NCI-H524 treated with DMSO at 0.1 percent for 48 hours (cell line): ENCODE data around the gene ZNF804B.

Source experiments
- DNase-seq: peaks from one replicate; lab custom pipeline; 2025; lab: John Stamatoyannopoulos, UW

Gene ZNF804B

DNA sequence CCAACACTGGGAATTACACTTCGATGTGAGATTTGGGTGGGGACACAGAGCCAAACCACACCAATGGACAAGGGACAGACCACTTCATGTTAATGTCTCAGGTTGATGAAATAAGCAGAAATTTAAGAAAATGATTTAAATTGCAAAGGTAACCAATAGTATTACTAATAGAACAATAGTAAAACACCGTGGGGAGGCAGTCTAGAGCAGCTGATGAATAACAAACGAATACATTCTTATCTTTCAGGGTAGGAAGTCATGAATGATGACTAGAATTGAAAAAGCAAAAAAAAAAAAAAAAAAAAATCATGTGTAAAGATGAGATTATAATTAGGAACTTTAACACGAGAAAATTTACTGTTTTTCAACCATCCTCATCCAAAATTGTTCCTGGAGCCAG, 207.9 kb downstream of the ZNF804B start:
- no peak for DNase-seq

DNA sequence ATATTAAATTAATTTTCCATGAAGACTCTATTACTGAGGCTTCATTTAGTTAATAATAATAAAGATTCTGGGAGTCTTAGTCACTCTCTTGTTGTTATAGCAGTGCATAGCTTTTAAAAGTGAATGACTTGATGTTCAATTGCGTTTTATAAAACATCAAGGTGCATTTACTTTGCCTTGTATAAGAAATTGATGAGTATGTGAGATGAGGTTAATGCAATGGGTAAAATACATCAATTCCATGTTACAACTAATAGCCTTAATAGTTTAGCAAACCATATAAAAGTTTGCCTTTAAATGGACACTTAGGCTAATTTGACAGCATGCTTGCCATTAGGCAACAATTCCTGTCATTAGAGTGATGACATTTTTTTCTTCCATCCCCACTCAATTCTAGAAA, 209.7 kb downstream of the ZNF804B start:
- DNase-seq, result no peak

- DNase-seq, result no peak
Measured at GRCh38 chr7:88985295-88985694, 225.8 kb downstream of the ZNF804B start.

GRCh38 chr7:89001306-89001705, 241.8 kb downstream of the ZNF804B start:
- no peak for DNase-seq

DNA sequence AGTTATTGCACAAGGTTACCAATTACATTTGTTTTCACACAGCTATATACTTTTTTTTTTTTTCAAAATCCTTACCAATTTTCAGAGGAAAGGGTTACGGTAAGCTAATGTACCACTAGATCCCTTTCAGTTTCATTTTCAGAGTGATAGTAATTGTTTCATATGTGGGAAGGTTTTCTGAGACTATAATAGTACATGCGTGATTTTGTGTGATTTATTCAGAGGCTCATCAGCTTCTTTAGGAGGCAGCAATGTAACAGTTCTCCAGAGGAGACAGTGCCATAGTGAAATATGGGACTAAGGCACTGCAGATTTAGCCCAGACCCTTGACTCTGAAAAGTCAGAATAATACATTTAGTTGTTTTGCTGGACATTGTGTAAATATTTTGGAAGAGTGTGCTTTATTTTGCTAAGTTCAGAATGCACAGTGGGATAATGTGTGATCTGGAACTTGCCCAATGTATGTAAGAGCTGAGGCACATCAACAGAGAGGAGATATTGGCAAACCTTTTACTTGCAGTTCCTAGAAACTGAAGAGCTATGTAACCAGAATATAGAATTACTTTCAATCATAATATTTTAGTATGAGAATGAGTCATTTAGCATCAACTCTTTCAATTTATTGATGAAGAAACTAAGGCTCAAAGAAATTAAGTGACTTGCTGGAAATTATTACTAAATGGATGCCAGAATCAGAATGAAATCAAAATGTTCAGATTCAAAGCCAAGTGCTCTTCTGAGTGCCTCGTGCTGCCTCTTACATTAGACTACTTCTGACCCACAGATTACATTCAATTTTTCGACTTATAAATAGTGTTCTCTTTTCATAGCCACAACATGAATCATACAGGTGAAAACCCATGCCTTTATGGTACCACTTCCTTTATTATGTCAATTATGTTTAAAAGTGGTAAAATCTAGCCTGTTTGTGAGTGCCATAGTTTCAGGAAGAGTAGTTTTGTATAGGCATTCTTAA, 243.8 kb downstream of the ZNF804B start:
- no peak for DNase-seq

- DNase-seq, result no peak
Measured at GRCh38 chr7:89012016-89012415, 252.5 kb downstream of the ZNF804B start.

DNA sequence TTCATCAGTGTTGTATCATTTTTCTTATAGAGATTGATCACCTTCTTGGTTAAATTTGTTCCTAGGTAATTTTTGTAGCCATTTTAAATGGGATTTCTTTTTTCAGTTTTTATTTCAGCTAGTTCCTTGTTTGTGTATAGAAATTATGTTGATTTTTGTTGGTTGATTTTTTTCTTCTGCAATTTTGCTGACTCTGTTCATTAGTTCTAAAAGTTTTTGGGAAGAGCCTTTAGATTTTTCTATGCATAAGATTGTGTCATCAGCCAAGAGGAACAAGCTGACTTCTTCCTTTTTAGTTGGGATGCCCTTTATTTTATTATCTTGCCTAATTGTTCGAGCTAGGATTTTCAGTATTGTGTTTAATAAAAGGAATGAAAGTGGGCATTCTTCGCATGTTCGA, 258.2 kb downstream of the ZNF804B start:
- no peak for DNase-seq

GRCh38 chr7:89021741-89022140, 262.2 kb downstream of the ZNF804B start:
- no peak for DNase-seq

DNA sequence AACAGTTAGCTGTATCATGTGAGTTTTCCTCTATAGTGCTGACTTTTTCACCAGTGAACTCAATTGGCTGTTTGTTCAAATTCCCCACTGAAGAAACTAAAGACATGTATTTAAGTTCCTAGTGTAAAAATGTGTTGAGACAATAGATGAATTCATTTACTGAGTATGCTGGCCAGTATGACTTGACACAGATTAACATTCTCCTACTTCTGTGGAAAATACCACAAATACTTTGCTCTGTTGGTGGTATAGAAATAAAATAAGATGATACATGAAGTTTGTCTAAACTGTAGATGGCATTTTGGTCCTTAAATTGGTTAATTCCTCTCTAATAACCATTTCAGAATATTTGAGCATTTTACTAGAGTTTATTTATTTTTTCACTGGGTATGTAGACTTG, 263.7 kb downstream of the ZNF804B start:
- no peak for DNase-seq

GRCh38 chr7:89023877-89024276, 264.4 kb downstream of the ZNF804B start:
- no peak for DNase-seq

GRCh38 chr7:89027781-89028180, 268.3 kb downstream of the ZNF804B start:
- no peak for DNase-seq

DNA sequence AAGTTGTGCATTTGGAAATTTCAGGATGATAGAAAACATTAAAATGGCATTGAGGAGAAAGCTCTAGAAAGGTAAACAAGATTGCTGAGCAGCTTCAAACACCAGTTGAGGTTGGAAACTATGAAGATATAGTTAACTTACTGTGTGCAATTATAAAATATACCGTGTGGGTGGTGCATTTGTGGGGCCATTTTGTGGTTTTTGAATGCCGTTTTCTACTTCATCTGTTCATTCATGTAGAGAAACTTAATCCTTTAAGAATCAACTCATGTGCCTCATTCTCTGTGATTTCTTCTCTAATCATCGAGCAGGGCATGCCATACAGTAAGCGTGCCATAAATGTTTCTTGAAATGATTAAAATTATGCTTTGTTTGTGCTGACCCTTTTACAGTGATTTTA, 268.8 kb downstream of the ZNF804B start:
- no peak for DNase-seq

GRCh38 chr7:89029864-89030263, 270.4 kb downstream of the ZNF804B start:
- DNase-seq, result no peak

- no peak for DNase-seq
Measured at GRCh38 chr7:89041240-89041639, 281.7 kb downstream of the ZNF804B start.

- no peak for DNase-seq
Measured at GRCh38 chr7:89042940-89043339, 283.4 kb downstream of the ZNF804B start.

- DNase-seq, result no peak
Measured at GRCh38 chr7:89049043-89049442, 289.5 kb downstream of the ZNF804B start.

DNA sequence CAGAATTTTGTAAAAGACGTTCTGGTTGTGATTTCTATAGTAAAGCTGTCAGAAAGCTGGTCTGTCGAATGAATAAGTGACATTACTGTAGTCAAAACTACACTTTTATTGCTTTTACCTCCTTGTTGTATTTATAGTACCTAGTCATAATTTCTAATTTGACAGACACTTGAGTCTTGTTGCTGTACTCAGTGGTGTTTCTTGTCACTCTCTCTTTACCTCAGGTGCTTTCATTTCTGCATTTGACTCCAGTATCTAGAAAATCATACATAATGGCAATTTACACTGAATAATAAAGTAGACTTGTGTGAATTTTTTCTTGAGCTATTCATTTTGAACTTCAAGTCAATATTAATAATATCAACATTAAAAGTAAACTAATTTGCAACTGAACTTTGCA, 293.6 kb downstream of the ZNF804B start:
- DNase-seq, result no peak

GRCh38 chr7:89054361-89054760, 294.9 kb downstream of the ZNF804B start:
- DNase-seq, result no peak

GRCh38 chr7:89060234-89060633, 300.7 kb downstream of the ZNF804B start:
- no peak for DNase-seq

DNA sequence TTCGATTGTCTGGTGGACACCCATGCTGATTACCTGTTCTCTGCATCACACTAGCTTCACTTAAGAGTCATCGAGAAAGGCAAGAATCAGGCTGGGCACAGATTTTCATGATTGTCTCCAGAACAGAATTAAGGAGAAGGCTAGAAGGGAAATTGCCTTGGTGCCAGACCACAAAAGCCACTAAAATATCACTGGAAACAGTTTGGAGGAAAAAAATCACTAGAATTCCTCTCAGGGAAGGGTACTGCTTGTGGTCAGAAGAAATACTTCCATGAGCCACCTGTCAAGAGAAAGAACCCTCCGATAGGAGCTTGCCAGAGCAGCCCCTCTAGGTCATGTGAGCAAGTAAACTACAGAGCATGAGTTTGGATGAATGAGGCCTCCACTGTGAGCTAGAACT, 305.3 kb downstream of the ZNF804B start:
- no peak for DNase-seq

DNA sequence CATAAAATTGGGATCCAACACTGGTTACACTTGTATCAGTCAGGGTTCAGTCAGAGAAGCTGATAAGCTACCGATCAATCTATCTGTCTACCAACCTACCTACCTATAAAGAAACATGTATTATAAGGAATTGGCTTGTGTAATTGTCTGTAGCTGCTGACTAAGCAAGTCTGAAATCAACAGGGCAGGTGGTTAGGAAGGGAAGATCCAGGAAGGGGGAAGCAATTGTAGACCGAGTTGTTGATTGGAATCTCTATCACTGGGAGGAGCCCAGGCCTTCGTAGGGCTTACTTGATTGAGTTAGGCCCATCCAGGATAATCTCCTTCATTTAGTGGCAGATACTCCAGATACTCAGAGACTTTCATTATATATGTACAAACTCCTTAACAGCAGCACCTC, 307.5 kb downstream of the ZNF804B start:
- no peak for DNase-seq

DNA sequence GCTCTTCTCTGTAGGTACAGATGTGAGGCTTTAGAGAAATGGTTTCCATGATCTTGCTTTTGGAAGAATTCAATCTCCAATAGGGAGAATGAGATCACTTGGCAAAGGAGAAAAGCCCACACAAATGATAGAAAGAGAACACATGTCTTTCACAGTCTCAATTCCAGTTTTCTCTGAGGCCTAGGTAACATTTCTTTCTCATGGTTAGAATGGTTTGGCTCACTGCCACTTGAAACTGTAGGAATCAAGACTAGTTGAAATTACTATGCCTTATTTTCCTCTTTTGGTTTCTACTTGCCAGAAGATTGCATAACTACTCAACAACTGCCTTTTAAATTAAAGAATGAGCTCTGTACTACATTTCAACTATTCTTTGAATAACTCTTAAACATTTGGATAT, 312.6 kb downstream of the ZNF804B start:
- DNase-seq, result no peak

DNA sequence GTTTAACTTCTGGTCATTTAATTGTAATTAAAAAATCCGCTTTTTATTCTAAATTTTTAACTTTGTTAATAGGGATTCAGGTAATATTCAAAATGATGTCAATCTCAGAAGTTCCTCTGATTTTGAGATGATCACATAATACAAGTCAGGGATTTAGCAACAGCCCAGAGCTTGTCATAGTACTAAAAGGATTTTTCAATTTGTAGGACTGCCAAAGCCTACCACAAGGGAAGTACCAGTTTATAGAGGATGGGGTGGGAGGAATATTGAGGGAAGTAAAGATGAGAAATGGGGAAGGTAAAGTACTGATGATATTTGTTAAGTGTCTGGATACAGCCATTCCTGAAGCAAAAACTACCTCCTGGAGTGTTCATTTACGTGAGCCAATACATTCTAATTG, 314.3 kb downstream of the ZNF804B start:
- no peak for DNase-seq

DNA sequence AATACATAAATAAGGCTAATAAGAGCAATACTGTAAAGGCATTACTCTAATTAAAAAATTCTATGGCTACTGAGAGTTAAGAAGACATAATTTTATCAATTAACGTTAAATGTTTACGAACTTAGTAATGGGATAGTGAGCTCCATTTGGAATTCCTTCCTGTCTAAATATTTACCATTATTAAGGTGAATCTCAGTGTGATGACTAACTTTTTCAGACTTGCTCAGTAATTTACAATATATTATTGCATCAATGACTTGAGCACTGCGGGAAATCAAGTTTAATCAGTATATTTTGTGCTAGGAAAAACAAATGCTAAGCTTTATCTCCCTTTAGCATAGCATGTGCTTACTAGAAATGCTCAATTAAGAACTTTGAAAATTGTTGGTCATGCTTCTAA, 318.5 kb downstream of the ZNF804B start:
- no peak for DNase-seq
